Renal pelvis (tissue), 3 donors: Measurements from ENCODE around the gene AAMDC. TPM values are rescaled to one million over a fixed set of nuclear protein-coding genes. Genes with fewer than 3 reads are reported as not detected.

Experiments used
- polyA plus RNA-seq, 3 donors: library from polyadenylated mRNA; unstranded; fragments of 120-200 nt; gene quantifications; one replicate each; pipeline ENCODE4 v1.2.1, GENCODE V29; 2013; ENCODE audit not compliant: insufficient read length in 3 of 3

Gene AAMDC
- polyA plus RNA-seq, 3 donors = 47.1 to 54.6 (median 47.9) TPM

Other genes starting within 250 kb of the AAMDC start
- 1 to 10 TPM; 4.4 to 6.0 (median 5.3) TPM for gene AQP11, start 231.2 kb upstream of the AAMDC start, polyA plus RNA-seq
- gene CLNS1A, start 183.3 kb upstream of the AAMDC start, polyA plus RNA-seq = 100 to 1,000 TPM; 177 to 226 (median 180) TPM
- gene RSF1, start 422 bp upstream of the AAMDC start, polyA plus RNA-seq = 10 to 100 TPM; 64.5 to 67.7 (median 65.2) TPM
- gene INTS4, start 173.5 kb downstream of the AAMDC start, polyA plus RNA-seq = 10 to 100 TPM; 41.2 to 48.2 (median 45.7) TPM
- 10 to 100 TPM; 11.4 to 16.0 (median 14.7) TPM for gene KCTD14, start 202.1 kb downstream of the AAMDC start, polyA plus RNA-seq
- under 1 TPM; 0.14 to 0.33 (median 0.21) TPM for gene THRSP, start 242.7 kb downstream of the AAMDC start, polyA plus RNA-seq